ENCODE data around the gene LYG1.
"Not testable (repeated sequence)": the region's sequence is repeated elsewhere in the genome, so short reads cannot be mapped to it uniquely, and the experiment has no call there.

The LYG1 gene

GRCh38 chr2:99325384-99325783 lies 24.4 kb upstream of the LYG1 start:
- H3K36me3 ChIP-seq (replicated peaks; ENCODE audit: insufficient read depth, low read length): peaks cover 5% of the 10 kb centered on the region; the same call in 1 of the 2 replicates
- DNase-seq: no peak
- H3K27ac ChIP-seq (ENCODE audit: low read length): no peak overlapping the region
- no peaks in the 10 kb centered on the region for H3K9me3 ChIP-seq (replicated peaks; ENCODE audit: insufficient read depth, low read length)
- H3F3A ChIP-seq (ENCODE audit: insufficient read depth, low read length): no peaks in the 10 kb centered on the region
- H3K4me3 ChIP-seq (ENCODE audit: low read length): no peak overlapping the region
- H3K4me2 ChIP-seq (ENCODE audit: low read depth, low read length): no peak overlapping the region
- no peak overlapping the region for H2AFZ ChIP-seq (ENCODE audit: low read length)
- no peaks in the 10 kb centered on the region for H3K27me3 ChIP-seq (replicated peaks; ENCODE audit: insufficient read depth, low read length)
- no peaks in the 10 kb centered on the region for H4K20me1 ChIP-seq (ENCODE audit: insufficient read depth, low read length)
- peaks cover 25% of the 10 kb centered on the region for H3K79me2 ChIP-seq (ENCODE audit: low read length)
- no peaks in the 10 kb centered on the region for H3K4me1 ChIP-seq (ENCODE audit: low read length)
- H3K9me2 ChIP-seq (replicated peaks; ENCODE audit: insufficient read depth, low read length): no peaks in the 10 kb centered on the region
- TF ChIP-seq CTCF (IDR thresholded peaks at IDR 0.05; ENCODE audit: low read length) (no peak), EZH2phosphoT487 (IDR thresholded peaks at IDR 0.05; ENCODE audit: low read length) (no peak), EZH2 (optimal IDR thresholded peaks at IDR 0.05; ENCODE audit: low read depth, low read length) (no peak)
- no peak overlapping the region for H3K9ac ChIP-seq (ENCODE audit: low read length)

- not testable (repeated sequence) for DNase-seq; H3K9me3 ChIP-seq (replicated peaks; ENCODE audit: insufficient read depth, low read length); H3F3A ChIP-seq (ENCODE audit: insufficient read depth, low read length); H4K20me1 ChIP-seq (ENCODE audit: insufficient read depth, low read length); H3K9ac ChIP-seq (ENCODE audit: low read length); H3K9me2 ChIP-seq (replicated peaks; ENCODE audit: insufficient read depth, low read length); H3K79me2 ChIP-seq (ENCODE audit: low read length); H3K4me3 ChIP-seq (ENCODE audit: low read length); H3K27me3 ChIP-seq (replicated peaks; ENCODE audit: insufficient read depth, low read length); H3K36me3 ChIP-seq (replicated peaks; ENCODE audit: insufficient read depth, low read length); H3K4me1 ChIP-seq (ENCODE audit: low read length); H3K27ac ChIP-seq (ENCODE audit: low read length); H3K4me2 ChIP-seq (ENCODE audit: low read depth, low read length); H2AFZ ChIP-seq (ENCODE audit: low read length)
Observed at GRCh38 chr2:99317873-99318200, 16.8 kb upstream of the LYG1 start.

- no peaks in the 10 kb centered on the region for H3K27me3 ChIP-seq (replicated peaks; ENCODE audit: insufficient read depth, low read length)
- peaks cover 6% of the 10 kb centered on the region; the same call in 1 of the 2 replicates for H3K36me3 ChIP-seq (replicated peaks; ENCODE audit: insufficient read depth, low read length)
- peaks cover 7% of the 10 kb centered on the region; the same call in 1 of the 2 replicates for H3K79me2 ChIP-seq (ENCODE audit: low read length)
- H3K9ac ChIP-seq (ENCODE audit: low read length): no peak overlapping the region
- H3F3A ChIP-seq (ENCODE audit: insufficient read depth, low read length): no peaks in the 10 kb centered on the region
- no peaks in the 10 kb centered on the region for H3K9me3 ChIP-seq (replicated peaks; ENCODE audit: insufficient read depth, low read length)
- no peak overlapping the region for H2AFZ ChIP-seq (ENCODE audit: low read length)
- no peak overlapping the region for H3K4me2 ChIP-seq (ENCODE audit: low read depth, low read length)
- no peak overlapping the region for H3K27ac ChIP-seq (ENCODE audit: low read length)
- H3K9me2 ChIP-seq (replicated peaks; ENCODE audit: insufficient read depth, low read length): no peaks in the 10 kb centered on the region
- no peak overlapping the region for H3K4me3 ChIP-seq (ENCODE audit: low read length)
- TF ChIP-seq EZH2phosphoT487 (IDR thresholded peaks at IDR 0.05; ENCODE audit: low read length) (no peak), EZH2 (optimal IDR thresholded peaks at IDR 0.05; ENCODE audit: low read depth, low read length) (no peak), CTCF (IDR thresholded peaks at IDR 0.05; ENCODE audit: low read length) (no peak)
- no peaks in the 10 kb centered on the region for H4K20me1 ChIP-seq (ENCODE audit: insufficient read depth, low read length)
- H3K4me1 ChIP-seq (ENCODE audit: low read length): no peaks in the 10 kb centered on the region
- DNase-seq: no peak
Observed at GRCh38 chr2:99317161-99317872, 16.3 kb upstream of the LYG1 start.

GRCh38 chr2:99299580-99299979 lies 1.4 kb downstream of the LYG1 start:
- Histone ChIP-seq H3K27ac (ENCODE audit: low read length) (no peak overlapping the region), H3K9me3 (replicated peaks; ENCODE audit: insufficient read depth, low read length) (no peaks in the 10 kb centered on the region), H4K20me1 (ENCODE audit: insufficient read depth, low read length) (no peaks in the 10 kb centered on the region), H3K79me2 (ENCODE audit: low read length) (no peaks in the 10 kb centered on the region), H3K9ac (ENCODE audit: low read length) (no peak overlapping the region), H3K4me2 (ENCODE audit: low read depth, low read length) (no peak overlapping the region), H3K36me3 (replicated peaks; ENCODE audit: insufficient read depth, low read length) (no peaks in the 10 kb centered on the region), H3K9me2 (replicated peaks; ENCODE audit: insufficient read depth, low read length) (no peaks in the 10 kb centered on the region), H3F3A (ENCODE audit: insufficient read depth, low read length) (no peaks in the 10 kb centered on the region), H3K4me1 (ENCODE audit: low read length) (no peaks in the 10 kb centered on the region), H3K4me3 (ENCODE audit: low read length) (no peak overlapping the region), H2AFZ (ENCODE audit: low read length) (no peak overlapping the region), H3K27me3 (replicated peaks; ENCODE audit: insufficient read depth, low read length) (no peaks in the 10 kb centered on the region)
- DNase-seq: no peak
- TF ChIP-seq EZH2phosphoT487 (IDR thresholded peaks at IDR 0.05; ENCODE audit: low read length) (no peak), EZH2 (optimal IDR thresholded peaks at IDR 0.05; ENCODE audit: low read depth, low read length) (no peak), CTCF (IDR thresholded peaks at IDR 0.05; ENCODE audit: low read length) (no peak)

All from MM.1S (cell line).